HCT116 (cell line): Measurements from ENCODE around the gene ROGDI.

Experiments
- ATF3 ChIP-seq: IDR thresholded peaks from 2 replicates; pipeline ENCODE4 v1.6.1; 2012
- CEBPB ChIP-seq: IDR thresholded peaks from 2 replicates; pipeline ENCODE4 v1.6.1; 2012; ENCODE audit warnings: low read depth
- CTCF ChIP-seq, 3 experiments: fragments of 200-600 bp in 1 of 3; sonication (generic) in 1 of 3; IDR thresholded peaks in 2 of 3; conservative IDR thresholded peaks in 1 of 3; 2 replicates each; pipeline ENCODE4 v1.5.1; 2012 to 2017; ENCODE audit warnings: low read depth in 2 of 3, low read length in 2 of 3, antibody characterized with exemption in 1 of 3, borderline replicate concordance in 1 of 3, control low read depth in 1 of 3, mild to moderate bottlenecking in 1 of 3, mixed read lengths in 1 of 3, mixed run types in 1 of 3, moderate library complexity in 1 of 3; ENCODE audit not compliant: insufficient read depth in 1 of 3
- EZH2 ChIP-seq: fragments of 200-600 bp; sonication (generic); IDR thresholded peaks from 2 replicates; pipeline ENCODE4 v1.6.1; 2017; ENCODE audit warnings: antibody characterized with exemption, mixed run types
- JUND ChIP-seq: IDR thresholded peaks from 2 replicates; pipeline ENCODE4 v1.6.1; 2012
- POLR2A ChIP-seq: IDR thresholded peaks from 2 replicates; pipeline ENCODE4 v1.7.0; 2011; ENCODE audit warnings: borderline replicate concordance; ENCODE audit not compliant: insufficient read depth, insufficient read length; ENCODE audit errors: extremely low read depth
- POLR2AphosphoS5 ChIP-seq: IDR thresholded peaks from 2 replicates; pipeline ENCODE4 v1.6.1; 2011; ENCODE audit warnings: mild to moderate bottlenecking, low read depth, low read length, moderate library complexity
- RAD21 ChIP-seq: IDR thresholded peaks from 2 replicates; pipeline ENCODE4 v1.6.1; 2012; ENCODE audit warnings: low read depth, mild to moderate bottlenecking
- SIN3A ChIP-seq: IDR thresholded peaks from 2 replicates; pipeline ENCODE4 v1.6.1; 2012; ENCODE audit warnings: low read depth
- SRF ChIP-seq: IDR thresholded peaks from 2 replicates; pipeline ENCODE4 v1.6.1; 2012; ENCODE audit warnings: low read depth
- YY1 ChIP-seq: IDR thresholded peaks from 2 replicates; pipeline ENCODE4 v1.6.1; 2011; ENCODE audit warnings: low read length, low read depth, moderate library complexity, mild to moderate bottlenecking; ENCODE audit not compliant: insufficient replicate concordance; ENCODE audit errors: extremely low read depth
- ZFX ChIP-seq: fragments of 450-650 bp; IDR thresholded peaks from 2 replicates; pipeline ENCODE4 v1.6.1; 2017
- ZNF274 ChIP-seq: fragments of 200-500 bp; sonication (Bioruptor generic); IDR thresholded peaks from 2 replicates; pipeline ENCODE4 v1.6.1; 2014; ENCODE audit warnings: mild to moderate bottlenecking, low read depth, low read length, inconsistent platforms
- TF ChIP-seq, protein P1 (sequence below): IDR thresholded peaks from 2 replicates; pipeline ENCODE4 v1.6.1; 2012; ENCODE audit warnings: low read depth

DNA sequence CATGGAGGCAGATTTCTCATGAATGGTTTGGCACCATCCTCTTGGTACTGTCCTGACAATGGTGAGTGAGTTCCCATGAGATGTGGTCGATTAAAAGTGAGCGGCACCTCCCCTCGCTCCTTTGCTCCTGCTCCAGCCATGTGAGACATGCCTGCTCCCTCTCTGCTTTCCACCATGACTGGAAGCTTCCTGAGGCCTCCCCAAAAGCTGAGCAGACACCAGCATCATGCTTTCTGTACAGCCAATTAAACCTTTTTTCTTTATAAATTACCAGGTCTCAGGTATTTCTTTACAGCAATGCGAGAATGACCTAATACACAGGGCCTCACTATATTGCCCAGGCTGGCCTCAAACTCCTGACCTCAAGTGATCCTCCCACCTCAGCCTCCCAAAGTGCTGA is 47.6 kb downstream of the ROGDI start:
- TF ChIP-seq, protein P1, sequence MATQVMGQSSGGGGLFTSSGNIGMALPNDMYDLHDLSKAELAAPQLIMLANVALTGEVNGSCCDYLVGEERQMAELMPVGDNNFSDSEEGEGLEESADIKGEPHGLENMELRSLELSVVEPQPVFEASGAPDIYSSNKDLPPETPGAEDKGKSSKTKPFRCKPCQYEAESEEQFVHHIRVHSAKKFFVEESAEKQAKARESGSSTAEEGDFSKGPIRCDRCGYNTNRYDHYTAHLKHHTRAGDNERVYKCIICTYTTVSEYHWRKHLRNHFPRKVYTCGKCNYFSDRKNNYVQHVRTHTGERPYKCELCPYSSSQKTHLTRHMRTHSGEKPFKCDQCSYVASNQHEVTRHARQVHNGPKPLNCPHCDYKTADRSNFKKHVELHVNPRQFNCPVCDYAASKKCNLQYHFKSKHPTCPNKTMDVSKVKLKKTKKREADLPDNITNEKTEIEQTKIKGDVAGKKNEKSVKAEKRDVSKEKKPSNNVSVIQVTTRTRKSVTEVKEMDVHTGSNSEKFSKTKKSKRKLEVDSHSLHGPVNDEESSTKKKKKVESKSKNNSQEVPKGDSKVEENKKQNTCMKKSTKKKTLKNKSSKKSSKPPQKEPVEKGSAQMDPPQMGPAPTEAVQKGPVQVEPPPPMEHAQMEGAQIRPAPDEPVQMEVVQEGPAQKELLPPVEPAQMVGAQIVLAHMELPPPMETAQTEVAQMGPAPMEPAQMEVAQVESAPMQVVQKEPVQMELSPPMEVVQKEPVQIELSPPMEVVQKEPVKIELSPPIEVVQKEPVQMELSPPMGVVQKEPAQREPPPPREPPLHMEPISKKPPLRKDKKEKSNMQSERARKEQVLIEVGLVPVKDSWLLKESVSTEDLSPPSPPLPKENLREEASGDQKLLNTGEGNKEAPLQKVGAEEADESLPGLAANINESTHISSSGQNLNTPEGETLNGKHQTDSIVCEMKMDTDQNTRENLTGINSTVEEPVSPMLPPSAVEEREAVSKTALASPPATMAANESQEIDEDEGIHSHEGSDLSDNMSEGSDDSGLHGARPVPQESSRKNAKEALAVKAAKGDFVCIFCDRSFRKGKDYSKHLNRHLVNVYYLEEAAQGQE = no peak
- no peak for TF ChIP-seq CTCF (IDR thresholded peaks at IDR 0.05 in 2 of 3, conservative IDR thresholded peaks at IDR 0.05 in 1 of 3; ENCODE audit: borderline replicate concordance in 1 of 3, insufficient read depth in 1 of 3, low read depth in 2 of 3, low read length in 2 of 3)
- TF ChIP-seq ZNF274 = no peak
- no peak for TF ChIP-seq CEBPB
- no peak for TF ChIP-seq ATF3
- TF ChIP-seq YY1 = no peak
- TF ChIP-seq POLR2A = no peak
- TF ChIP-seq RAD21 = no peak
- TF ChIP-seq EZH2 = no peak
- no peak for TF ChIP-seq POLR2AphosphoS5
- TF ChIP-seq SIN3A = no peak
- no peak for TF ChIP-seq JUND
- TF ChIP-seq ZFX = no peak
- TF ChIP-seq SRF = no peak
